Body of pancreas (tissue), 4 donors: ENCODE measurements around the gene CTSC. TPM values are rescaled to one million over a fixed set of nuclear protein-coding genes. Genes with fewer than 3 reads are reported as not detected.

Experiments used
- ATAC-seq: fragments of 150-250 bp; one replicate; pipeline ENCODE4 v1.9.1; 2016
- DNase-seq, 4 donors: peaks; one replicate each; pipeline ENCODE4 v3.0.0-alpha.2; 2019
- H3K27ac ChIP-seq, 4 donors: fragments of 200-600 bp; sonication (generic); 1 replicate in 3 of 4; 2 replicates in 1 of 4; pipeline versions ENCODE4 v1.5.1 to v1.6.1; 2016 to 2019; ENCODE audit warnings: mild to moderate bottlenecking in 1 of 4, mixed read lengths in 1 of 4, moderate library complexity in 1 of 4
- H3K27me3 ChIP-seq, 2 donors: fragments of 200-600 bp; sonication (generic); one replicate each; pipeline ENCODE4 v1.6.0; 2016; ENCODE audit warnings: mild to moderate bottlenecking in 1 of 2
- H3K36me3 ChIP-seq, 2 donors: fragments of 200-600 bp; sonication (generic); replicated peaks in 1 of 2; 2 replicates each; pipeline ENCODE4 v1.5.1; 2016; ENCODE audit warnings: low read depth in 2 of 2; ENCODE audit not compliant: insufficient read depth in 1 of 2
- H3K4me1 ChIP-seq: fragments of 200-600 bp; sonication (generic); one replicate; pipeline ENCODE4 v1.6.0; 2016
- H3K4me3 ChIP-seq, 2 donors: fragments of 200-600 bp; sonication (generic); 1 replicate in 1 of 2; 2 replicates in 1 of 2; pipeline ENCODE4 v1.5.1; 2016 to 2019
- H3K9me3 ChIP-seq, 3 donors: fragments of 200-600 bp; sonication (generic); 1 replicate in 2 of 3; 2 replicates in 1 of 3; pipeline ENCODE4 v1.5.1; 2016
- CTCF ChIP-seq, 7 experiments: fragments of 450-650 bp in 4 of 7; fragments of 200-600 bp in 3 of 7; sonication (generic) in 3 of 7; IDR thresholded peaks; one replicate each; pipeline ENCODE4 v1.5.1; 2016 to 2019; ENCODE audit warnings: antibody characterized with exemption in 7 of 7
- POLR2A ChIP-seq, 3 donors: fragments of 450-650 bp; IDR thresholded peaks; one replicate each; pipeline ENCODE4 v1.6.1; 2016; ENCODE audit warnings: antibody characterized with exemption in 3 of 3, mild to moderate bottlenecking in 2 of 3
- WGBS, 2 donors: methylation state at CpG; one replicate each; pipeline ENCODE4 v1.1.5; 2017; 5-methylcytosine and 5-hydroxymethylcytosine counted together
- intact Hi-C: fragments of 100-400 bp; cut with DNase I; formaldehyde crosslinking; loops from one replicate; pipeline ENCODE4 v1.15.1; 2023
- total RNA-seq, 2 donors: library from RNA; depleted of rRNA; stranded (reverse); fragments of >200 nt; gene quantifications; one replicate each; pipeline ENCODE4 v1.1.0, GENCODE V29; 2016

CTSC gene
- total RNA-seq, 2 donors from 2014 or later, result 23.4 to 37.6 TPM

GRCh38 chr11:88354912-88355311 is 17.4 kb upstream of the CTSC start:
- 79 to 90% methylated on average over 2 of the region's 2 CpGs for WGBS, 2 donors
- Histone ChIP-seq H3K27ac (no peak overlapping the region), H3K36me3 (no peaks in the 10 kb centered on the region), H3K4me3 (no peak overlapping the region), H3K27me3 (no peaks in the 10 kb centered on the region), H3K9me3 (no peaks in the 10 kb centered on the region), H3K4me1 (peaks cover 10% of the 10 kb centered on the region)
- DNase-seq (no peak), ATAC-seq (no peak)
- intact Hi-C loops, result no loop called here
- TF ChIP-seq POLR2A (IDR thresholded peaks at IDR 0.05), result no peak
- TF ChIP-seq CTCF (IDR thresholded peaks at IDR 0.05), result no peak

- no peak for ATAC-seq
- 80 to 82% methylated on average over 4 of the region's 4 CpGs for WGBS, 2 donors
- H3K27ac ChIP-seq, result no peak overlapping the region
Measured at GRCh38 chr11:88353835-88354496, 16.4 kb upstream of the CTSC start.

GRCh38 chr11:88353386-88353785 is 15.8 kb upstream of the CTSC start:
- H3K27me3 ChIP-seq, result no peaks in the 10 kb centered on the region
- no peak overlapping the region for H3K4me3 ChIP-seq
- H3K27ac ChIP-seq, result no peak overlapping the region
- intact Hi-C loops, result no loop called here
- peaks cover 10% of the 10 kb centered on the region for H3K4me1 ChIP-seq
- no peaks in the 10 kb centered on the region for H3K36me3 ChIP-seq
- no peak for TF ChIP-seq CTCF (IDR thresholded peaks at IDR 0.05)
- TF ChIP-seq POLR2A (IDR thresholded peaks at IDR 0.05), result no peak
- DNase-seq, result no peak
- WGBS, 2 donors, result 87 to 92% methylated on average over 3 of the region's 3 CpGs
- no peak for ATAC-seq
- H3K9me3 ChIP-seq, result no peaks in the 10 kb centered on the region

More at GRCh38 chr11:88353835-88354496, 16.4 kb upstream of the CTSC start:
- TF ChIP-seq CTCF (IDR thresholded peaks at IDR 0.05), result no peak
- no peak for TF ChIP-seq POLR2A (IDR thresholded peaks at IDR 0.05)
- H3K9me3 ChIP-seq, result no peaks in the 10 kb centered on the region
- H3K4me1 ChIP-seq, result peaks cover 10% of the 10 kb centered on the region
- DNase-seq, result no peak
- no peaks in the 10 kb centered on the region for H3K27me3 ChIP-seq
- intact Hi-C loops, result no loop called here
- H3K36me3 ChIP-seq, result no peaks in the 10 kb centered on the region
- no peak overlapping the region for H3K4me3 ChIP-seq

GRCh38 chr11:88352139-88352538 is 14.6 kb upstream of the CTSC start:
- Histone ChIP-seq H3K36me3 (no peaks in the 10 kb centered on the region), H3K27me3 (no peaks in the 10 kb centered on the region), H3K4me3 (no peak overlapping the region), H3K9me3 (no peaks in the 10 kb centered on the region), H3K4me1 (peaks cover 5% of the 10 kb centered on the region), H3K27ac (no peak overlapping the region)
- DNase-seq (peak in 3 of 4 donors; percentile 11 to 16 (median 12)), ATAC-seq (no peak)
- TF ChIP-seq POLR2A (IDR thresholded peaks at IDR 0.05) (no peak), CTCF (IDR thresholded peaks at IDR 0.05) (no peak)
- intact Hi-C loops, result no loop called here

GRCh38 chr11:88348870-88349269 is 11.3 kb upstream of the CTSC start:
- WGBS, 2 donors, result 50 to 55% methylated on average over 1 of the region's 1 CpG
- intact Hi-C loops, result no loop called here

More at GRCh38 chr11:88348870-88349269, 11.3 kb upstream of the CTSC start:
- no peaks in the 10 kb centered on the region for H3K27me3 ChIP-seq
- H3K27ac ChIP-seq, result no peak overlapping the region
- ATAC-seq (no peak), DNase-seq (no peak)
- H3K36me3 ChIP-seq, result no peaks in the 10 kb centered on the region
- H3K4me3 ChIP-seq, result no peak overlapping the region
- TF ChIP-seq POLR2A (IDR thresholded peaks at IDR 0.05), result no peak
- no peak for TF ChIP-seq CTCF (IDR thresholded peaks at IDR 0.05)
- H3K9me3 ChIP-seq, result no peaks in the 10 kb centered on the region
- H3K4me1 ChIP-seq, result peaks cover 5% of the 10 kb centered on the region
